GM21717 (cell line): ENCODE data around the gene DNAJC27.

Source experiments
- ATAC-seq: cut with Tn5 transposase; IDR thresholded peaks from one replicate; pipeline ENCODE4 v1.9.1; 2021; ENCODE audit warnings: mild to moderate bottlenecking, moderate library complexity; ENCODE audit not compliant: unreplicated experiment

DNAJC27 gene

GRCh38 chr2:24971286-24971535 lies 544 bp downstream of the DNAJC27 start:
- peak; percentile 11 for ATAC-seq

GRCh38 chr2:24970483-24971285 lies 1.1 kb downstream of the DNAJC27 start:
- ATAC-seq = no peak

- no peak for ATAC-seq
Measured at GRCh38 chr2:24969784-24970183, 2.0 kb downstream of the DNAJC27 start.

GRCh38 chr2:24961903-24962302 lies 9.9 kb downstream of the DNAJC27 start:
- ATAC-seq = no peak

GRCh38 chr2:24959761-24960160 lies 12.0 kb downstream of the DNAJC27 start:
- ATAC-seq = no peak

GRCh38 chr2:24958411-24958935 lies 13.3 kb downstream of the DNAJC27 start:
- no peak for ATAC-seq

- ATAC-seq = no peak
Measured at GRCh38 chr2:24957976-24958375, 13.8 kb downstream of the DNAJC27 start.

- no peak for ATAC-seq
Measured at GRCh38 chr2:24957221-24957620, 14.5 kb downstream of the DNAJC27 start.

GRCh38 chr2:24955921-24956320 lies 15.8 kb downstream of the DNAJC27 start:
- no peak for ATAC-seq

GRCh38 chr2:24955232-24955631 lies 16.5 kb downstream of the DNAJC27 start:
- ATAC-seq = no peak

GRCh38 chr2:24950102-24950501 lies 21.7 kb downstream of the DNAJC27 start:
- ATAC-seq = no peak

GRCh38 chr2:24948506-24948905 lies 23.2 kb downstream of the DNAJC27 start:
- no peak for ATAC-seq

- ATAC-seq = no peak
Measured at GRCh38 chr2:24947561-24948157, 24.1 kb downstream of the DNAJC27 start.

- no peak for ATAC-seq
Measured at GRCh38 chr2:24945907-24946306, 25.8 kb downstream of the DNAJC27 start.

- ATAC-seq = no peak
Measured at GRCh38 chr2:24943427-24944053, 28.2 kb downstream of the DNAJC27 start.

- no peak for ATAC-seq
Measured at GRCh38 chr2:24939353-24939752, 32.4 kb downstream of the DNAJC27 start.

- ATAC-seq = no peak
Measured at GRCh38 chr2:24937236-24937635, 34.5 kb downstream of the DNAJC27 start.

- no peak for ATAC-seq
Measured at GRCh38 chr2:24935145-24935544, 36.6 kb downstream of the DNAJC27 start.

GRCh38 chr2:24932715-24933114 lies 39.0 kb downstream of the DNAJC27 start:
- ATAC-seq = no peak

- peak; percentile 81 for ATAC-seq
Measured at GRCh38 chr2:24930768-24931167, 41.0 kb downstream of the DNAJC27 start.

GRCh38 chr2:24929230-24929629 lies 42.5 kb downstream of the DNAJC27 start:
- ATAC-seq = no peak

- ATAC-seq = no peak
Measured at GRCh38 chr2:24928036-24928435, 43.7 kb downstream of the DNAJC27 start.
